ENCODE results near the gene SLAMF6. TPM values are rescaled to one million over a fixed set of nuclear protein-coding genes. Genes with fewer than 3 reads are reported as not detected.

The SLAMF6 gene
- total RNA-seq, 1 experiment from 2014 or later, result not detected

GRCh38 chr1:160541622-160542302 lies 18.7 kb upstream of the SLAMF6 start:
- no peaks in the 10 kb centered on the region for H3K27me3 Mint-ChIP-seq (ENCODE audit: unreplicated experiment)
- H3K27ac Mint-ChIP-seq (ENCODE audit: unreplicated experiment), result peak overlapping the region; percentile 9
- peaks cover 50% of the 10 kb centered on the region for H3K4me1 Mint-ChIP-seq (ENCODE audit: low read depth, unreplicated experiment)
- H3K9me3 Mint-ChIP-seq (ENCODE audit: low read depth, unreplicated experiment), result no peaks in the 10 kb centered on the region
- peaks cover 4% of the 10 kb centered on the region for H3K36me3 Mint-ChIP-seq (ENCODE audit: insufficient read depth, unreplicated experiment)
- intact Hi-C loops (cut with micrococcal nuclease; ENCODE audit: unreplicated experiment), result loop anchor here (1.0 to 5.0 kb wide), 3 partner anchors 21 to 114 kb away; no protein-coding TSS in a partner anchor
- CTCF ChIA-PET, result no interaction called here
- BruUV-seq (replicated peaks), result no TSS peak
- no peak overlapping the region for H3K4me3 Mint-ChIP-seq (ENCODE audit: low read depth, unreplicated experiment)
- DNase-seq, result no peak
- TF ChIP-seq CTCF (IDR thresholded peaks at IDR 0.05; ENCODE audit: unreplicated experiment), result no peak

GRCh38 chr1:160540859-160541233 lies 17.8 kb upstream of the SLAMF6 start:
- no peak for TF ChIP-seq CTCF (IDR thresholded peaks at IDR 0.05; ENCODE audit: unreplicated experiment)
- intact Hi-C loops (cut with micrococcal nuclease; ENCODE audit: unreplicated experiment), result loop anchor here (5.0 kb wide), 2 partner anchors 66 to 114 kb away; no protein-coding TSS in a partner anchor
- H3K27ac Mint-ChIP-seq (ENCODE audit: unreplicated experiment), result peak overlapping the region; percentile 15
- no TSS peak for BruUV-seq (replicated peaks)
- H3K9me3 Mint-ChIP-seq (ENCODE audit: low read depth, unreplicated experiment), result no peaks in the 10 kb centered on the region
- no peaks in the 10 kb centered on the region for H3K27me3 Mint-ChIP-seq (ENCODE audit: unreplicated experiment)
- peaks cover 50% of the 10 kb centered on the region for H3K4me1 Mint-ChIP-seq (ENCODE audit: low read depth, unreplicated experiment)
- DNase-seq, result no peak
- no peak overlapping the region for H3K4me3 Mint-ChIP-seq (ENCODE audit: low read depth, unreplicated experiment)
- H3K36me3 Mint-ChIP-seq (ENCODE audit: insufficient read depth, unreplicated experiment), result no peaks in the 10 kb centered on the region
- CTCF ChIA-PET, result no interaction called here

- H3K4me3 Mint-ChIP-seq (ENCODE audit: low read depth, unreplicated experiment), result no peak overlapping the region
- no TSS peak for BruUV-seq (replicated peaks)
- H3K27ac Mint-ChIP-seq (ENCODE audit: unreplicated experiment), result peak overlapping the region; percentile 15
- no peaks in the 10 kb centered on the region for H3K9me3 Mint-ChIP-seq (ENCODE audit: low read depth, unreplicated experiment)
- no peaks in the 10 kb centered on the region for H3K27me3 Mint-ChIP-seq (ENCODE audit: unreplicated experiment)
- H3K36me3 Mint-ChIP-seq (ENCODE audit: insufficient read depth, unreplicated experiment), result no peaks in the 10 kb centered on the region
- DNase-seq, result no peak
- CTCF ChIA-PET, result no interaction called here
- intact Hi-C loops (cut with micrococcal nuclease; ENCODE audit: unreplicated experiment), result loop anchor here (5.0 kb wide), 2 partner anchors 67 to 113 kb away; no protein-coding TSS in a partner anchor
- H3K4me1 Mint-ChIP-seq (ENCODE audit: low read depth, unreplicated experiment), result peaks cover 50% of the 10 kb centered on the region
- no peak for TF ChIP-seq CTCF (IDR thresholded peaks at IDR 0.05; ENCODE audit: unreplicated experiment)
Measured at GRCh38 chr1:160539990-160540858, 17.2 kb upstream of the SLAMF6 start.

- intact Hi-C loops (cut with micrococcal nuclease; ENCODE audit: unreplicated experiment), result no loop called here
- BruUV-seq (replicated peaks), result no TSS peak
- Mint-ChIP-seq H3K27ac (ENCODE audit: unreplicated experiment) (peak overlapping the region; percentile 15), H3K36me3 (ENCODE audit: insufficient read depth, unreplicated experiment) (no peaks in the 10 kb centered on the region), H3K9me3 (ENCODE audit: low read depth, unreplicated experiment) (no peaks in the 10 kb centered on the region), H3K27me3 (ENCODE audit: unreplicated experiment) (no peaks in the 10 kb centered on the region), H3K4me3 (ENCODE audit: low read depth, unreplicated experiment) (no peak overlapping the region), H3K4me1 (ENCODE audit: low read depth, unreplicated experiment) (peaks cover 50% of the 10 kb centered on the region)
- CTCF ChIA-PET, result no interaction called here
- TF ChIP-seq CTCF (IDR thresholded peaks at IDR 0.05; ENCODE audit: unreplicated experiment), result no peak
- no peak for DNase-seq
Measured at GRCh38 chr1:160539684-160539989, 16.6 kb upstream of the SLAMF6 start.
